ENCODE results near the gene ROR1. TPM values are rescaled to one million over a fixed set of nuclear protein-coding genes. Genes with fewer than 3 reads are reported as not detected.

ROR1 gene
- total RNA-seq, 4 donors from 2014 or later = 5.1 to 7.3 (median 6.5) TPM

GRCh38 chr1:64092851-64093371, 319.1 kb downstream of the ROR1 start:
- Histone ChIP-seq H3K27ac (replicated peaks in 1 of 4) (peak overlapping the region in 1 of 4 donors; percentile 38), H3K4me1 (peaks cover 0 to 5% (median 2%) of the 10 kb centered on the region in 4 donors), H3K27me3 (no peaks in the 10 kb centered on the region), H3K36me3 (no peaks in the 10 kb centered on the region), H3K9me3 (no peaks in the 10 kb centered on the region), H3K4me3 (no peak overlapping the region)
- TF ChIP-seq POLR2A (IDR thresholded peaks at IDR 0.05; ENCODE audit: low read depth) (no peak), EP300 (IDR thresholded peaks at IDR 0.05) (no peak), POLR2AphosphoS5 (IDR thresholded peaks at IDR 0.05) (no peak)
- TF ChIP-seq, protein P1, sequence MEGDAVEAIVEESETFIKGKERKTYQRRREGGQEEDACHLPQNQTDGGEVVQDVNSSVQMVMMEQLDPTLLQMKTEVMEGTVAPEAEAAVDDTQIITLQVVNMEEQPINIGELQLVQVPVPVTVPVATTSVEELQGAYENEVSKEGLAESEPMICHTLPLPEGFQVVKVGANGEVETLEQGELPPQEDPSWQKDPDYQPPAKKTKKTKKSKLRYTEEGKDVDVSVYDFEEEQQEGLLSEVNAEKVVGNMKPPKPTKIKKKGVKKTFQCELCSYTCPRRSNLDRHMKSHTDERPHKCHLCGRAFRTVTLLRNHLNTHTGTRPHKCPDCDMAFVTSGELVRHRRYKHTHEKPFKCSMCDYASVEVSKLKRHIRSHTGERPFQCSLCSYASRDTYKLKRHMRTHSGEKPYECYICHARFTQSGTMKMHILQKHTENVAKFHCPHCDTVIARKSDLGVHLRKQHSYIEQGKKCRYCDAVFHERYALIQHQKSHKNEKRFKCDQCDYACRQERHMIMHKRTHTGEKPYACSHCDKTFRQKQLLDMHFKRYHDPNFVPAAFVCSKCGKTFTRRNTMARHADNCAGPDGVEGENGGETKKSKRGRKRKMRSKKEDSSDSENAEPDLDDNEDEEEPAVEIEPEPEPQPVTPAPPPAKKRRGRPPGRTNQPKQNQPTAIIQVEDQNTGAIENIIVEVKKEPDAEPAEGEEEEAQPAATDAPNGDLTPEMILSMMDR (IDR thresholded peaks at IDR 0.05) = no peak
- DNase-seq (ENCODE audit: extremely low spot score) = no peak
- 46% methylated on average over 5 of the region's 5 CpGs for WGBS
- intact Hi-C loops (cut with DNase I) = no loop called here

- DNase-seq (ENCODE audit: extremely low spot score) = no peak
- H3K4me1 ChIP-seq = peaks cover 0 to 8% (median 2%) of the 10 kb centered on the region in 4 donors
- TF ChIP-seq EP300 (IDR thresholded peaks at IDR 0.05) (no peak), POLR2AphosphoS5 (IDR thresholded peaks at IDR 0.05) (no peak)
- no peak overlapping the region for H3K27ac ChIP-seq (replicated peaks in 1 of 4)
- no peaks in the 10 kb centered on the region for H3K27me3 ChIP-seq
- no peaks in the 10 kb centered on the region for H3K36me3 ChIP-seq
- H3K9me3 ChIP-seq = no peaks in the 10 kb centered on the region
- intact Hi-C loops (cut with DNase I) = no loop called here
- no peak overlapping the region for H3K4me3 ChIP-seq
Measured at GRCh38 chr1:64093941-64094340, 320.1 kb downstream of the ROR1 start.

- WGBS = 48% methylated on average over 1 of the region's 1 CpG
- H3K27ac ChIP-seq (replicated peaks in 1 of 4) = no peak overlapping the region
Measured at GRCh38 chr1:64095832-64096231, 322.0 kb downstream of the ROR1 start.

GRCh38 chr1:64097859-64098258, 324.0 kb downstream of the ROR1 start:
- Histone ChIP-seq H3K27ac (replicated peaks in 1 of 4) (no peak overlapping the region), H3K9me3 (no peaks in the 10 kb centered on the region), H3K4me3 (no peak overlapping the region), H3K4me1 (peaks cover 0 to 8% (median 2%) of the 10 kb centered on the region in 4 donors), H3K27me3 (no peaks in the 10 kb centered on the region), H3K36me3 (no peaks in the 10 kb centered on the region)
- WGBS = 93% methylated on average over 4 of the region's 4 CpGs
- intact Hi-C loops (cut with DNase I) = no loop called here
- DNase-seq (ENCODE audit: extremely low spot score) = no peak
- no peak for TF ChIP-seq POLR2AphosphoS5 (IDR thresholded peaks at IDR 0.05)
- no peak for TF ChIP-seq EP300 (IDR thresholded peaks at IDR 0.05)
- TF ChIP-seq, protein P1 (IDR thresholded peaks at IDR 0.05) = no peak
- TF ChIP-seq POLR2A (IDR thresholded peaks at IDR 0.05; ENCODE audit: low read depth) = no peak

More at GRCh38 chr1:64095832-64096231, 322.0 kb downstream of the ROR1 start:
- no peaks in the 10 kb centered on the region for H3K27me3 ChIP-seq
- TF ChIP-seq EP300 (IDR thresholded peaks at IDR 0.05) (no peak), POLR2AphosphoS5 (IDR thresholded peaks at IDR 0.05) (no peak), POLR2A (IDR thresholded peaks at IDR 0.05; ENCODE audit: low read depth) (no peak)
- TF ChIP-seq, protein P1 (IDR thresholded peaks at IDR 0.05) = no peak
- no peak overlapping the region for H3K4me3 ChIP-seq
- H3K4me1 ChIP-seq = peaks cover 0 to 8% (median 2%) of the 10 kb centered on the region in 4 donors
- DNase-seq (ENCODE audit: extremely low spot score) = no peak
- no peaks in the 10 kb centered on the region for H3K9me3 ChIP-seq
- intact Hi-C loops (cut with DNase I) = no loop called here
- H3K36me3 ChIP-seq = no peaks in the 10 kb centered on the region

DNA sequence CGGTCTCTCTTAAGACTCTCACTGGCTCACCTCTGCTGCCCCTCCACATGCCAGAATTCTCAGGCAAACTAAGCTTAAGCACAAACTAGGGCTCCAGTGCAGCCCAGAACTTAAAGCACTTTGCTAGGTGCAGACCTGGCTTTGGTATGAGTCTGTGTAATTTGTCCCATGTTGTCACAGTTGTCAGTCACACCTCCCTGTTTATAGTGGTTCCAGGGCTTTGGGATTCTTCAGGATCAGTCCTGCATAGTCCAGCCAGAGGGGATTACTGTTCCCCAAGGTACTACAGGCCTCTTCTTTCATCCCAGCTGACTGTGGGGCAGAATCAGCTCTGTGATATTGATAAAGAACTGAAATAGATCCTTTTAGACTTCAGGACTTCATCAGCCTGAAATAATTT, 324.6 kb downstream of the ROR1 start:
- TF ChIP-seq EP300 (IDR thresholded peaks at IDR 0.05) (no peak), POLR2A (IDR thresholded peaks at IDR 0.05; ENCODE audit: low read depth) (no peak), POLR2AphosphoS5 (IDR thresholded peaks at IDR 0.05) (no peak)
- TF ChIP-seq, protein P1 (IDR thresholded peaks at IDR 0.05) = no peak
- Histone ChIP-seq H3K4me1 (peaks cover 0 to 4% (median 0%) of the 10 kb centered on the region in 4 donors), H3K27me3 (no peaks in the 10 kb centered on the region), H3K9me3 (no peaks in the 10 kb centered on the region), H3K4me3 (no peak overlapping the region), H3K36me3 (no peaks in the 10 kb centered on the region), H3K27ac (replicated peaks in 1 of 4) (no peak overlapping the region)
- no peak for DNase-seq (ENCODE audit: extremely low spot score)
- intact Hi-C loops (cut with DNase I) = no loop called here
- whole genome bisulfite sequencing = 89% methylated on average over 1 of the region's 1 CpG
